ENCODE results near the gene RPS21. TPM values are rescaled to one million over a fixed set of nuclear protein-coding genes. Genes with fewer than 3 reads are reported as not detected.
A peak's percentile ranks its signal among the peaks of the same experiment; 100 is the strongest.

Gene RPS21
- total RNA-seq, 4 donors from 2014 or later, result 1,167 to 4,037 (median 2,295) TPM

- intact Hi-C loops (cut with DNase I; ENCODE audit: low total_unique reads), result no loop called here
- in situ Hi-C loops (cut with MboI; ENCODE audit: low sequenced_read_pairs in 4 of 4), result no loop called here
- no peaks in the 10 kb centered on the region for H3K27me3 ChIP-seq
- no peak for ATAC-seq
- H3K9me3 ChIP-seq, result no peaks in the 10 kb centered on the region
- H3K4me1 ChIP-seq, result peaks cover 24 to 31% of the 10 kb centered on the region in 2 donors
- no peak overlapping the region for H3K27ac ChIP-seq
- no peak for TF ChIP-seq POLR2A (IDR thresholded peaks at IDR 0.05)
- TF ChIP-seq, protein P1, sequence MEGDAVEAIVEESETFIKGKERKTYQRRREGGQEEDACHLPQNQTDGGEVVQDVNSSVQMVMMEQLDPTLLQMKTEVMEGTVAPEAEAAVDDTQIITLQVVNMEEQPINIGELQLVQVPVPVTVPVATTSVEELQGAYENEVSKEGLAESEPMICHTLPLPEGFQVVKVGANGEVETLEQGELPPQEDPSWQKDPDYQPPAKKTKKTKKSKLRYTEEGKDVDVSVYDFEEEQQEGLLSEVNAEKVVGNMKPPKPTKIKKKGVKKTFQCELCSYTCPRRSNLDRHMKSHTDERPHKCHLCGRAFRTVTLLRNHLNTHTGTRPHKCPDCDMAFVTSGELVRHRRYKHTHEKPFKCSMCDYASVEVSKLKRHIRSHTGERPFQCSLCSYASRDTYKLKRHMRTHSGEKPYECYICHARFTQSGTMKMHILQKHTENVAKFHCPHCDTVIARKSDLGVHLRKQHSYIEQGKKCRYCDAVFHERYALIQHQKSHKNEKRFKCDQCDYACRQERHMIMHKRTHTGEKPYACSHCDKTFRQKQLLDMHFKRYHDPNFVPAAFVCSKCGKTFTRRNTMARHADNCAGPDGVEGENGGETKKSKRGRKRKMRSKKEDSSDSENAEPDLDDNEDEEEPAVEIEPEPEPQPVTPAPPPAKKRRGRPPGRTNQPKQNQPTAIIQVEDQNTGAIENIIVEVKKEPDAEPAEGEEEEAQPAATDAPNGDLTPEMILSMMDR (IDR thresholded peaks at IDR 0.05 in 4 of 5, conservative IDR thresholded peaks at IDR 0.05 in 1 of 5), result no peak
- no peak overlapping the region for H3K4me3 ChIP-seq
- no peak for DNase-seq
- peaks cover 0 to 3% of the 10 kb centered on the region in 2 donors for H3K36me3 ChIP-seq
Observed at GRCh38 chr20:62349556-62350097, 37.3 kb upstream of the RPS21 start.

DNA sequence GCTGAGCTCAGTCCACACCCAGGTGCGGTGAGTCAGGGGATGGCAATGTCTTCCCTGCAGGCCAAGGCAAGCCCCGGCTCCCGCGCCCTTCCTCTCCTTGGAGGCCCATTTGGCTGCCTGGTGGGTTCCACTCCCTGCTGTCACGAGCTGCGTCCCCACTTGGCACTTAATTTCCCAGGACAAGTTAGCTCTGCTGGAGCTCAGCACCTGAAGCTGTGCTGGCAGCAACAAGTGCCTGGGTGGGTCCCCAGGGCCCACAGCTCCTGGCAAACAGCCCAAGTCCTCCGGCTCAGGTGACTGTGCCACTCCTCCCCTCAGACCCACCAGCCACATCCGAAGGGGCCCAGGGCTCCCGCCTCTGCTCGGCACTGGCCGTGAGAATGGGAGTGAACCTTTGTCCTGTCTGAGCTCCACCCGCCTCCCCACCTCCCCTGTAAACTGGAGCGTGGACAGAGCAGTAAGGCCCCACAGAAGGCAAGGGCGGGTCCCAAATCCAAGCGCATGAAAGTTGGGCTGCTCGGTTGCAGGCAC lies 36.7 kb upstream of the RPS21 start:
- DNase-seq, result no peak
- Histone ChIP-seq H3K36me3 (no peaks in the 10 kb centered on the region), H3K9me3 (no peaks in the 10 kb centered on the region), H3K27ac (no peak overlapping the region), H3K4me3 (no peak overlapping the region), H3K4me1 (peaks cover 30 to 35% of the 10 kb centered on the region in 2 donors), H3K27me3 (no peaks in the 10 kb centered on the region)
- in situ Hi-C loops (cut with MboI; ENCODE audit: low sequenced_read_pairs in 4 of 4) (no loop called here), intact Hi-C loops (cut with DNase I; ENCODE audit: low total_unique reads) (no loop called here)
- no peak for ATAC-seq
- no peak for TF ChIP-seq POLR2A (IDR thresholded peaks at IDR 0.05)
- TF ChIP-seq, protein P1 (IDR thresholded peaks at IDR 0.05 in 4 of 5, conservative IDR thresholded peaks at IDR 0.05 in 1 of 5), result no peak

DNA sequence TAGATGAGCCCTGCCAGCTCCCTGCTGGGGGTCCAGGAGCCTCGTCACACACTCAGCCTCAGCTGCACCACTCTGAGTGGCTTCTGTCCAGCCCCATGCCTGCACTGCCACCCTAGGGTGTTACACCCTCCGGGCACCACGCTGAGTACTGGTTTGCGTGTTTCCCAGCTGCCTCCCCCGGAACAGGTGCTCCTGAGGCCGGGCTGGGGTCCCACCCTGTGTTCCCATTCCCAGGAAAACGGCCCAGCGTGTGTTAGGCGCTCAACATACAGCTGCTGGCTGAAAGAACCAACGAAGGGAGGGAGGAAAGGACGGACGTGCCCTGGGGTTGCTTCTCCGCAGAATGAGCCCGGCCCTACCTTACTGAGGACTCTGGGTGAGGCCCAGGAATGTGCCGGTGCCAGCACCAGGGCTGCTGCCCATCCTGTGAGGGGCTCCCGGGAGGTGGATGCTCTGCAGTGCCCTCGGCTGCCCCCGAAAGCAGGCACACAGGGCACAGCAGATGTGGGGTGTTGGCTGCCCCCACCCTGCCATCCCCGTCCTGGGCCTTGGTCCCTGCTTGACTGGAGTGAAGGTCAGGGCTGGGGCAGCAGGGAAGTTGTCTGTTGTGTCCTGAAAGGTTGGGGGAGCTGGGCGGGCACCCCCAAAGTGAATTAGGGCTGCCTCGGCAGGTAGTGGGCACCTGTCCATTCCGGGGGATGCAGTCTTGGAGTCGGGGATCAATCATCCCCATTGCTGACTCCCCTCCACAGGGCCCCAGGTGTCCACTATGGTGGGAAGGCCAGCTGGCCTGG lies 36.1 kb upstream of the RPS21 start:
- Histone ChIP-seq H3K4me3 (no peak overlapping the region), H3K27ac (no peak overlapping the region), H3K36me3 (no peaks in the 10 kb centered on the region), H3K27me3 (no peaks in the 10 kb centered on the region), H3K9me3 (no peaks in the 10 kb centered on the region), H3K4me1 (peaks cover 36 to 42% of the 10 kb centered on the region in 2 donors)
- no peak for ATAC-seq
- intact Hi-C loops (cut with DNase I; ENCODE audit: low total_unique reads) (no loop called here), in situ Hi-C loops (cut with MboI; ENCODE audit: low sequenced_read_pairs in 4 of 4) (no loop called here)
- DNase-seq, result no peak
- TF ChIP-seq, protein P1 (IDR thresholded peaks at IDR 0.05 in 4 of 5, conservative IDR thresholded peaks at IDR 0.05 in 1 of 5), result no peak
- TF ChIP-seq POLR2A (IDR thresholded peaks at IDR 0.05), result no peak

DNA sequence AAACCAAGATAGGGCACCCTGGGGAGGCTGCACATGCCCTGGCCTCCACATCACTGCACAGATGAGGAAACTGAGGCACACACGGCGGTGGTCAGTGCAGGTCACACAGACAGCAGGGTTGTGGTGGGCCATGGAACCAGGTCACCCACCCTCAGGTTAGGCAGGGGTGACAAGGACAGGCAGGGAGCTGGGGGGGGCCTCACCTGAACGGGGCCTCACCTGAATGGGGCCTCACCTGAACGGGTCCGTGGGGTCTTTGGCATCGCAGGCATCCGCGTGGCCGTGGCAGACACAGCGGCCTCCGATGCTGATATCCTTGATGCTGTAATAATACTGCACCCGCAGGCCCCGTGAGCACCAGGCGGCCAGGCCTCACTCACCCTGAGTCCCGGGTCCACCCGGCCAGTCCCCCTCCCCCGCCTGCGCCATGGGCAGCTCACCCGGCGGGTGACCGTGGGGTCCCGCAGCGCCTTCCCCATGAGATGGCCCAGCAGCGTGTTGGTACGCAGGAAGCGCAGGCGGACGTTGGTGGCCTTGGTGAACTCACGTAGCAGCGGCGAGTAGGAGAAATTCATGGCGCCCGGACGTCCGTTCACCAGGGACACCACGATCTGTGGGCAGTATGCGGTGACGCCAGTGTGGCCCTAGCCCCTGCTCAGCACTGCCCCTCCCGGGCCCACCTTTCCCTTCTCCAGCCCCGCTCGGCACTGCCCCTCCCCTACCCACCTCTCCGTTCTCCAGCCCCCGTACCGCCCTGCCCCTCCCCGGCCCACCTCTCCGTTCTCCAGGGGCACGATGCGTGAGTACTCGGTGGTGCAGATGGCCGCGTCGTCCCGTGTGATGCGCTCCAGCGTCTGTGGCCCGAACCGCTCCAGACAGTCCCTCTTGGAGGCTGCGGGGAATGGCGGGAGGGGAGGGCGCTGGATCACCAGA lies 35.2 kb upstream of the RPS21 start:
- DNase-seq, result no peak
- Histone ChIP-seq H3K27me3 (no peaks in the 10 kb centered on the region), H3K27ac (peak overlapping the region in 3 of 4 donors; percentile 69 to 80 (median 71)), H3K9me3 (no peaks in the 10 kb centered on the region), H3K4me3 (no peak overlapping the region), H3K36me3 (no peaks in the 10 kb centered on the region), H3K4me1 (peaks cover 46 to 51% of the 10 kb centered on the region in 2 donors)
- in situ Hi-C loops (cut with MboI; ENCODE audit: low sequenced_read_pairs in 4 of 4), result no loop called here
- TF ChIP-seq, protein P1 (IDR thresholded peaks at IDR 0.05 in 4 of 5, conservative IDR thresholded peaks at IDR 0.05 in 1 of 5), result no peak
- no peak for TF ChIP-seq POLR2A (IDR thresholded peaks at IDR 0.05)
- intact Hi-C loops (cut with DNase I; ENCODE audit: low total_unique reads), result loop anchor here (1.0 to 2.0 kb wide), 3 partner anchors 15 to 49 kb away; partner anchors contain the start of genes ADRM1, LAMA5 and RPS21
- no peak for ATAC-seq

Measured in gastrocnemius medialis (tissue), 4 donors.